HCT116 (cell line): ENCODE data around the gene POLK. TPM values are rescaled to one million over a fixed set of nuclear protein-coding genes. Genes with fewer than 3 reads are reported as not detected.

Experiments
- ATAC-seq: fragments of 200-7000 bp; cut with Tn5 transposase; 2 replicates; pipeline ENCODE4 v1.9.1; 2020; ENCODE audit warnings: mild to moderate bottlenecking, moderate library complexity
- Bru-seq: library from RNA; stranded (reverse); fragments of 400-500 nt; gene quantifications from one replicate; lab custom pipeline; 2021; lab: Mats Ljungman, UMichigan
- BruChase-seq, 2 experiments: library from RNA; stranded (reverse); fragments of 400-500 nt; gene quantifications; one replicate each; lab custom pipeline; 2021; lab: Mats Ljungman, UMichigan
- BruUV-seq: library from RNA; stranded (reverse); fragments of 400-500 nt; replicated peaks from 2 replicates; lab custom pipeline; 2021; lab: Mats Ljungman, UMichigan
- CTCF ChIA-PET: fragments of 300-600 bp; sonication (Branson Sonifier 250); formaldehyde crosslinking; loops from one replicate; lab custom pipeline; 2021; ENCODE audit warnings: antibody characterized with exemption; lab: Charles Lee
- POLR2A ChIA-PET: fragments of 300-600, 350-600 bp; sonication (Branson Sonifier 250); formaldehyde crosslinking; loops from one replicate; lab custom pipeline; 2021; ENCODE audit warnings: antibody characterized with exemption; lab: Charles Lee
- RAD21 ChIA-PET, 2 experiments: fragments of 300-600 bp; sonication (Branson Sonifier 250); formaldehyde crosslinking; loops; one replicate each; lab custom pipeline; 2023; ENCODE audit warnings: low total read pairs in 2 of 2; ENCODE audit not compliant: uncharacterized antibody in 2 of 2, unreplicated experiment in 2 of 2, low non-redundant PET in 1 of 2; lab: Charles Lee
- DNase-seq: peaks from one replicate; pipeline ENCODE4 v3.0.0-alpha.2; 2010; ENCODE audit warnings: low read depth, low spot score
- H2AFZ ChIP-seq: fragments of 200-600 bp; shearing (Covaris generic), sonication (generic); 2 replicates; pipeline ENCODE4 v1.6.1; 2017; ENCODE audit warnings: low read depth, mixed run types, mixed read lengths, antibody characterized with exemption, low read length; ENCODE audit not compliant: poor library complexity, severe bottlenecking
- H3K27ac ChIP-seq: 2 replicates; pipeline ENCODE4 v1.5.1; 2012; ENCODE audit warnings: low read depth, low read length
- H3K27me3 ChIP-seq: fragments of 200-600 bp; sonication (generic); 2 replicates; pipeline ENCODE4 v1.6.1; 2016; ENCODE audit warnings: mixed run types, low read length, mixed read lengths; ENCODE audit not compliant: insufficient read depth
- H3K36me3 ChIP-seq, 2 experiments: fragments of 200-500 bp in 1 of 2; fragments of 200-600 bp in 1 of 2; sonication (Bioruptor generic) in 1 of 2; sonication (generic) in 1 of 2; 2 replicates each; pipeline versions ENCODE4 v1.5.1 to v1.6.1; 2014 to 2016; ENCODE audit warnings: low read length in 2 of 2, inconsistent platforms in 1 of 2, mixed read lengths in 1 of 2, mixed run types in 1 of 2; ENCODE audit not compliant: insufficient read depth in 2 of 2, control insufficient read depth in 1 of 2
- H3K4me1 ChIP-seq, 2 experiments: fragments of 200-600 bp in 1 of 2; sonication (generic) in 1 of 2; 2 replicates each; pipeline versions ENCODE4 v1.5.1 to v1.6.1; 2012 to 2017; ENCODE audit warnings: low read length in 2 of 2, inconsistent platforms in 1 of 2, mild to moderate bottlenecking in 1 of 2, mixed read lengths in 1 of 2, mixed run types in 1 of 2, moderate library complexity in 1 of 2; ENCODE audit not compliant: insufficient read depth in 2 of 2, control insufficient read depth in 1 of 2
- H3K4me2 ChIP-seq: fragments of 200-600 bp; sonication (generic); 2 replicates; pipeline ENCODE4 v1.6.1; 2017; ENCODE audit warnings: mixed run types, low read length, mixed read lengths
- H3K4me3 ChIP-seq, 2 experiments: fragments of 200-600 bp in 1 of 2; sonication (generic) in 1 of 2; replicated peaks in 1 of 2; 2 replicates each; pipeline ENCODE4 v1.5.1; 2011 to 2016; ENCODE audit warnings: low read length in 2 of 2, control low read depth in 1 of 2, low read depth in 1 of 2, mild to moderate bottlenecking in 1 of 2, mixed read lengths in 1 of 2, mixed run types in 1 of 2
- H3K79me2 ChIP-seq: fragments of 200-600 bp; sonication (generic); 2 replicates; pipeline ENCODE4 v1.6.1; 2017; ENCODE audit warnings: mild to moderate bottlenecking, mixed run types, low read length, moderate library complexity, mixed read lengths; ENCODE audit not compliant: insufficient read depth
- H3K9ac ChIP-seq: fragments of 200-600 bp; sonication (generic); 2 replicates; pipeline ENCODE4 v1.6.1; 2016; ENCODE audit warnings: low read length, mixed read lengths
- H3K9me2 ChIP-seq: fragments of 200-600 bp; sonication (generic), shearing (Covaris generic); 2 replicates; pipeline ENCODE4 v1.6.1; 2017; ENCODE audit warnings: mixed run types, mild to moderate bottlenecking, moderate library complexity; ENCODE audit not compliant: insufficient read depth
- H3K9me3 ChIP-seq, 2 experiments: fragments of 200-500 bp in 1 of 2; fragments of 200-600 bp in 1 of 2; sonication (Bioruptor generic) in 1 of 2; sonication (generic) in 1 of 2; 2 replicates each; pipeline ENCODE4 v1.6.1; 2014 to 2017; ENCODE audit warnings: low read length in 2 of 2, mixed read lengths in 2 of 2, inconsistent platforms in 1 of 2, low read depth in 1 of 2, mild to moderate bottlenecking in 1 of 2, mixed run types in 1 of 2, moderate library complexity in 1 of 2; ENCODE audit not compliant: control insufficient read depth in 1 of 2, insufficient read depth in 1 of 2
- H4K20me1 ChIP-seq: fragments of 200-600 bp; sonication (generic), shearing (Covaris generic); 2 replicates; pipeline ENCODE4 v1.6.1; 2017; ENCODE audit warnings: mixed run types, mild to moderate bottlenecking, moderate library complexity; ENCODE audit not compliant: insufficient read depth
- CBX3 ChIP-seq: IDR thresholded peaks from 2 replicates; pipeline ENCODE4 v1.6.1; 2012; ENCODE audit warnings: low read depth
- CEBPB ChIP-seq: IDR thresholded peaks from 2 replicates; pipeline ENCODE4 v1.6.1; 2012; ENCODE audit warnings: low read depth
- CTCF ChIP-seq, 3 experiments: fragments of 200-600 bp in 1 of 3; sonication (generic) in 1 of 3; IDR thresholded peaks in 2 of 3; conservative IDR thresholded peaks in 1 of 3; 2 replicates each; pipeline ENCODE4 v1.5.1; 2012 to 2017; ENCODE audit warnings: low read depth in 2 of 3, low read length in 2 of 3, antibody characterized with exemption in 1 of 3, borderline replicate concordance in 1 of 3, control low read depth in 1 of 3, mild to moderate bottlenecking in 1 of 3, mixed read lengths in 1 of 3, mixed run types in 1 of 3, moderate library complexity in 1 of 3; ENCODE audit not compliant: insufficient read depth in 1 of 3
- EGR1 ChIP-seq: IDR thresholded peaks from 2 replicates; pipeline ENCODE4 v1.6.1; 2012; ENCODE audit warnings: low read depth
- ELF1 ChIP-seq: IDR thresholded peaks from 2 replicates; pipeline ENCODE4 v1.6.1; 2012; ENCODE audit warnings: low read depth, borderline replicate concordance
- EZH2 ChIP-seq: fragments of 200-600 bp; sonication (generic); IDR thresholded peaks from 2 replicates; pipeline ENCODE4 v1.6.1; 2017; ENCODE audit warnings: antibody characterized with exemption, mixed run types
- FOSL1 ChIP-seq: IDR thresholded peaks from 2 replicates; pipeline ENCODE4 v1.6.1; 2012; ENCODE audit warnings: low read depth
- JUND ChIP-seq: IDR thresholded peaks from 2 replicates; pipeline ENCODE4 v1.6.1; 2012
- POLR2AphosphoS5 ChIP-seq: IDR thresholded peaks from 2 replicates; pipeline ENCODE4 v1.6.1; 2011; ENCODE audit warnings: mild to moderate bottlenecking, low read depth, low read length, moderate library complexity
- RAD21 ChIP-seq: IDR thresholded peaks from 2 replicates; pipeline ENCODE4 v1.6.1; 2012; ENCODE audit warnings: low read depth, mild to moderate bottlenecking
- SIN3A ChIP-seq: IDR thresholded peaks from 2 replicates; pipeline ENCODE4 v1.6.1; 2012; ENCODE audit warnings: low read depth
- SRF ChIP-seq: IDR thresholded peaks from 2 replicates; pipeline ENCODE4 v1.6.1; 2012; ENCODE audit warnings: low read depth
- TCF7L2 ChIP-seq: IDR thresholded peaks from 2 replicates; pipeline ENCODE4 v1.7.0; 2011; ENCODE audit warnings: borderline replicate concordance, inconsistent platforms; ENCODE audit not compliant: insufficient read depth, insufficient read length; ENCODE audit errors: extremely low read depth
- ZBTB33 ChIP-seq: IDR thresholded peaks from 2 replicates; pipeline ENCODE4 v1.6.1; 2011; ENCODE audit warnings: mild to moderate bottlenecking, low read length, moderate library complexity; ENCODE audit not compliant: insufficient replicate concordance; ENCODE audit errors: extremely low read depth
- ZFX ChIP-seq: fragments of 450-650 bp; IDR thresholded peaks from 2 replicates; pipeline ENCODE4 v1.6.1; 2017
- intact Hi-C: fragments of 100-400 bp; cut with micrococcal nuclease; formaldehyde crosslinking; loops from 2 replicates; pipeline ENCODE4 v1.10.0; 2022
- long read RNA-seq: library from polyadenylated mRNA; unstranded; transcript quantifications from one replicate; pipeline ENCODE4 v2.0.0, GENCODE V29; 2021; ENCODE audit not compliant: unreplicated experiment
- polyA plus RNA-seq: library from polyadenylated mRNA; unstranded; fragments of >200 nt; gene quantifications from 2 replicates; pipeline ENCODE4 v1.2.1, GENCODE V29; 2012; ENCODE audit warnings: missing spikeins
- total RNA-seq: library from RNA; stranded (reverse); gene quantifications from one replicate; pipeline ENCODE4 v1.2.1, GENCODE V29; 2021; ENCODE audit not compliant: unreplicated experiment
- TF ChIP-seq, protein P1 (sequence below): IDR thresholded peaks from 2 replicates; pipeline ENCODE4 v1.6.1; 2012; ENCODE audit warnings: low read depth
- TF ChIP-seq, protein P2 (sequence below): IDR thresholded peaks from 2 replicates; pipeline ENCODE4 v1.6.1; 2012

POLK gene
- total RNA-seq (17.3 TPM), Bru-seq, nascent RNA (percentile 72 among the genes with signal in this experiment), BruChase-seq, experiment 1, labeled RNA remaining after a 6-hour chase (percentile 72 among the genes with signal in this experiment), BruChase-seq, experiment 2, labeled RNA remaining after a 2-hour chase (percentile 76 among the genes with signal in this experiment)
- polyA plus RNA-seq, result 2.5 and 4.0 TPM in 2 replicates
- long read RNA-seq, full-length matches to known transcripts, result 6 of 16 reads
- long read RNA-seq, partial matches to known transcripts, result 5 of 16 reads
- long read RNA-seq, other reads (novel, unspliced or antisense), result 5 of 16 reads

DNA sequence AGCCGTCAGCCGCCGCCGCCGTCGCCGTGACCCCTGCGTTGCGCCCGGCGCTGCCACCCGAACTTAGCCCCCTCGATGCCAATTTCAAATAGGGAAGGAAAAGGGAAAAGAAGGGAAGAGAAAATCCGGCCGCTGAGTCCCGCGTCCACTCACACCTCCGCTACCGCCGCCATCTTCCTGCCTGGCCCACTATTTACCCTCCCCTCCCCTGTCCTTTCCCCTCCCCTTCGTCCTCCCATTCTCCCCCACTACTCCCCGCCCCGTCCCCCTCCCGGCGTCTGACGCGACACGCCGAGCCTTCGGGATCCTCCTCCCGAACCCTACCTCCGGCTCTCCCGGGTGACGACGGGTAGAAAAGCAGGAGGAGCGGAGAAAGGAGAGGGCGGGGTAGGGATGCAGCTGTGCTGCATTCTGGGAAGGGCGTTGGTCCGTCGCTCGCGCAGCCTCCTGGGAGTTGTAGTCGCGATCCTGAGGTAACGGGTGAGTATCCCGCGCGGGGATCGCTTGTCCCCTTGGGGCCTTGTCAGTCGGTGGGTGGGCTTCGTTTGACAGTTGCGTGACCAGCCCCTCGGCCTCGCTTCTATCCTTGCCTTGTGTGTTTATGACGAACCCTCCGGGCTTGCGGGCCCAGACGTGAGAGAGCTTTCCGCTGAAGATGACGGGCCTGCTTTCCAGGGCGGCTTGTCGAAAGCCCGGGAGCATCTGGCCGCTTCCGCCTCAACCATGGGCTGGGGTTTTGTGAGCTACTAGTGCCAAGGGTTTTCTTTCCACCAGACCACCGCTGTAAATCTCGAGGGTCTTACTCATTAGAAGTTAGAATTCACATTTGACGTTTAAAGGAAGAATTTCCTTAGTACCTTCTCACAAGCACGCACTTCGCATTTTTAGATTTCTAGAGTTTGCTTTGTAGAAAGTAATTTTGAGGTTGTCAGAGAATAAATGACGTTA, at the start of gene POLK, which contains the start of gene CERT1:
Gene POLK (plus strand): TSS at position 457 of the 948 bp plus-strand sequence.
Gene CERT1 (minus strand): TSS at position 195 of the 948 bp plus-strand sequence. CDS start 422 bp downstream, outside the sequence.
- CTCF ChIA-PET, result no interaction called here
- peak within 1 kb of the TSS; percentile 56 for H2AFZ ChIP-seq
- ATAC-seq (peak; percentile 98), DNase-seq (peak; percentile 96)
- peaks cover 79% of the 10 kb centered on the region for H3K79me2 ChIP-seq
- H3K27ac ChIP-seq, result peak within 1 kb of the TSS; percentile 63
- RAD21 ChIA-PET, result no interaction called here
- BruUV-seq, result TSS peak; percentile 68
- H3K4me1 ChIP-seq, result peaks cover 7 to 18% of the 10 kb centered on the region in 2 experiments; a peak in 3 of 4 replicates
- peak within 1 kb of the TSS; percentile 79 for H3K9ac ChIP-seq
- no peaks in the 10 kb centered on the region for H3K9me3 ChIP-seq
- no peaks in the 10 kb centered on the region for H3K36me3 ChIP-seq
- peak within 1 kb of the TSS; percentile 83 to 90 for H3K4me3 ChIP-seq
- POLR2A ChIA-PET, result no interaction called here
- peaks cover 3% of the 10 kb centered on the region; the same call in 1 of the 2 replicates for H4K20me1 ChIP-seq
- intact Hi-C loops, result loop anchor here (5.0 kb wide), 2 partner anchors 56 to 174 kb away; partner anchors contain the start of gene HMGCR
- H3K4me2 ChIP-seq, result peak within 1 kb of the TSS; percentile 93
- H3K9me2 ChIP-seq, result no peaks in the 10 kb centered on the region
- H3K27me3 ChIP-seq, result no peaks in the 10 kb centered on the region
- TF ChIP-seq, protein P1, sequence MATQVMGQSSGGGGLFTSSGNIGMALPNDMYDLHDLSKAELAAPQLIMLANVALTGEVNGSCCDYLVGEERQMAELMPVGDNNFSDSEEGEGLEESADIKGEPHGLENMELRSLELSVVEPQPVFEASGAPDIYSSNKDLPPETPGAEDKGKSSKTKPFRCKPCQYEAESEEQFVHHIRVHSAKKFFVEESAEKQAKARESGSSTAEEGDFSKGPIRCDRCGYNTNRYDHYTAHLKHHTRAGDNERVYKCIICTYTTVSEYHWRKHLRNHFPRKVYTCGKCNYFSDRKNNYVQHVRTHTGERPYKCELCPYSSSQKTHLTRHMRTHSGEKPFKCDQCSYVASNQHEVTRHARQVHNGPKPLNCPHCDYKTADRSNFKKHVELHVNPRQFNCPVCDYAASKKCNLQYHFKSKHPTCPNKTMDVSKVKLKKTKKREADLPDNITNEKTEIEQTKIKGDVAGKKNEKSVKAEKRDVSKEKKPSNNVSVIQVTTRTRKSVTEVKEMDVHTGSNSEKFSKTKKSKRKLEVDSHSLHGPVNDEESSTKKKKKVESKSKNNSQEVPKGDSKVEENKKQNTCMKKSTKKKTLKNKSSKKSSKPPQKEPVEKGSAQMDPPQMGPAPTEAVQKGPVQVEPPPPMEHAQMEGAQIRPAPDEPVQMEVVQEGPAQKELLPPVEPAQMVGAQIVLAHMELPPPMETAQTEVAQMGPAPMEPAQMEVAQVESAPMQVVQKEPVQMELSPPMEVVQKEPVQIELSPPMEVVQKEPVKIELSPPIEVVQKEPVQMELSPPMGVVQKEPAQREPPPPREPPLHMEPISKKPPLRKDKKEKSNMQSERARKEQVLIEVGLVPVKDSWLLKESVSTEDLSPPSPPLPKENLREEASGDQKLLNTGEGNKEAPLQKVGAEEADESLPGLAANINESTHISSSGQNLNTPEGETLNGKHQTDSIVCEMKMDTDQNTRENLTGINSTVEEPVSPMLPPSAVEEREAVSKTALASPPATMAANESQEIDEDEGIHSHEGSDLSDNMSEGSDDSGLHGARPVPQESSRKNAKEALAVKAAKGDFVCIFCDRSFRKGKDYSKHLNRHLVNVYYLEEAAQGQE, result no peak
- TF ChIP-seq EGR1 (no peak), CTCF (IDR thresholded peaks at IDR 0.05 in 2 of 3, conservative IDR thresholded peaks at IDR 0.05 in 1 of 3; ENCODE audit: borderline replicate concordance in 1 of 3, insufficient read depth in 1 of 3, low read depth in 2 of 3, low read length in 2 of 3) (no peak), RAD21 (no peak), ZBTB33 (no peak), EZH2 (no peak), CBX3 (peak; percentile 69), ELF1 (peak; percentile 44; the same call in 1 of the 2 replicates), TCF7L2 (peak; percentile 18), ZFX (peak; percentile 93), POLR2AphosphoS5 (peak; percentile 90), CEBPB (no peak), SIN3A (peak; percentile 72), SRF (no peak), FOSL1 (no peak), JUND (no peak)
- TF ChIP-seq, protein P2, sequence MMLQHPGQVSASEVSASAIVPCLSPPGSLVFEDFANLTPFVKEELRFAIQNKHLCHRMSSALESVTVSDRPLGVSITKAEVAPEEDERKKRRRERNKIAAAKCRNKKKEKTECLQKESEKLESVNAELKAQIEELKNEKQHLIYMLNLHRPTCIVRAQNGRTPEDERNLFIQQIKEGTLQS, result no peak
